Naive thymus-derived CD4-positive, alpha-beta T cell (primary cell): ENCODE data around the gene KIF4B. TPM values are rescaled to one million over a fixed set of nuclear protein-coding genes. Genes with fewer than 3 reads are reported as not detected.

Experiments used
- ATAC-seq: fragments of 150-1000 bp; cut with Tn5 transposase; 2 replicates; pipeline ENCODE4 v1.10.0; 2021; ENCODE audit warnings: mild to moderate bottlenecking, moderate library complexity
- CTCF ChIA-PET: fragments of 350-600 bp; sonication (Branson Sonifier 250); formaldehyde crosslinking; loops from one replicate; lab custom pipeline; 2021; ENCODE audit warnings: antibody characterized with exemption; lab: Charles Lee
- POLR2A ChIA-PET: fragments of 350-600 bp; sonication (Branson Sonifier 250); formaldehyde crosslinking; loops from one replicate; lab custom pipeline; 2021; ENCODE audit warnings: antibody characterized with exemption, inconsistent platforms; lab: Charles Lee
- DNase-seq, 9 donors: peaks; one replicate each; pipeline versions ENCODE4 v3.0.0 to v3.0.0-alpha.2; 2020 to 2022; ENCODE audit warnings: mixed read lengths in 1 of 9
- H3K27ac ChIP-seq: one replicate; pipeline ENCODE4 v1.7.0; 2013; ENCODE audit warnings: mild to moderate bottlenecking, low read depth, low read length, moderate library complexity
- H3K27me3 ChIP-seq, 2 donors: one replicate each; pipeline ENCODE4 v1.7.0; 2013; ENCODE audit warnings: low read length in 2 of 2, mild to moderate bottlenecking in 2 of 2, moderate library complexity in 2 of 2; ENCODE audit not compliant: control insufficient read depth in 2 of 2, insufficient read depth in 2 of 2
- H3K36me3 ChIP-seq, 3 experiments: 1 replicate in 2 of 3; 2 replicates in 1 of 3; pipeline ENCODE4 v1.7.0; 2013; ENCODE audit warnings: low read length in 3 of 3, mild to moderate bottlenecking in 3 of 3, moderate library complexity in 1 of 3; ENCODE audit not compliant: insufficient read depth in 3 of 3, control insufficient read depth in 2 of 3
- H3K4me1 ChIP-seq, 2 donors: one replicate each; pipeline ENCODE4 v1.7.0; 2013; ENCODE audit warnings: low read length in 2 of 2, mild to moderate bottlenecking in 2 of 2, moderate library complexity in 1 of 2; ENCODE audit not compliant: control insufficient read depth in 2 of 2, insufficient read depth in 2 of 2
- H3K4me3 ChIP-seq: 2 replicates; pipeline ENCODE4 v1.7.0; 2013; ENCODE audit warnings: mild to moderate bottlenecking, low read length
- H3K9me3 ChIP-seq, 3 experiments: 1 replicate in 2 of 3; 2 replicates in 1 of 3; pipeline ENCODE4 v1.7.0; 2013; ENCODE audit warnings: low read length in 3 of 3; ENCODE audit not compliant: control insufficient read depth in 2 of 3
- H3K27ac Mint-ChIP-seq, 9 donors: one replicate each; pipeline ENCODE4 v1.8.0; 2020 to 2022; ENCODE audit warnings: mixed read lengths in 9 of 9, mild to moderate bottlenecking in 8 of 9, moderate library complexity in 5 of 9, inconsistent platforms in 2 of 9
- H3K27me3 Mint-ChIP-seq, 5 donors: one replicate each; pipeline ENCODE4 v1.8.0; 2021 to 2022; ENCODE audit warnings: mixed read lengths in 5 of 5, mild to moderate bottlenecking in 1 of 5
- H3K36me3 Mint-ChIP-seq, 5 donors: one replicate each; pipeline ENCODE4 v1.8.0; 2020 to 2022; ENCODE audit warnings: mixed read lengths in 5 of 5, mild to moderate bottlenecking in 3 of 5, inconsistent platforms in 1 of 5
- H3K4me1 Mint-ChIP-seq, 7 donors: one replicate each; pipeline ENCODE4 v1.8.0; 2020 to 2022; ENCODE audit warnings: mixed read lengths in 7 of 7, mild to moderate bottlenecking in 3 of 7, inconsistent platforms in 1 of 7
- H3K4me3 Mint-ChIP-seq, 10 donors: one replicate each; pipeline ENCODE4 v1.8.0; 2020 to 2022; ENCODE audit warnings: mild to moderate bottlenecking in 10 of 10, mixed read lengths in 10 of 10, moderate library complexity in 6 of 10, inconsistent platforms in 2 of 10
- H3K9me3 Mint-ChIP-seq, 11 donors: one replicate each; pipeline ENCODE4 v1.8.0; 2020 to 2022; ENCODE audit warnings: mixed read lengths in 11 of 11, mild to moderate bottlenecking in 4 of 11, inconsistent platforms in 1 of 11, moderate library complexity in 1 of 11
- intact Hi-C, 2 donors: fragments of 100-400 bp; cut with micrococcal nuclease; formaldehyde crosslinking; loops; one replicate each; pipeline ENCODE4 v1.15.1; 2023
- polyA plus RNA-seq, 2 donors: library from polyadenylated mRNA; unstranded; fragments of 300-500 nt; fragmentation: Illumina TruSeq; gene quantifications; one replicate each; pipeline ENCODE4 v1.2.3, GENCODE V29; 2021
- total RNA-seq, 6 experiments: library from RNA in 5 of 6; stranded (reverse) in 5 of 6; gene quantifications; 1 replicate in 5 of 6; 2 replicates in 1 of 6; pipeline ENCODE4 v1.2.3 and lab custom pipeline; 2021 to 2026

The KIF4B gene
- total and polyA plus RNA-seq, 7 experiments from 2014 or later, result 0.10 TPM; not detected in 6

- ATAC-seq, result no peak
- Mint-ChIP-seq H3K4me3 (no peak overlapping the region), H3K36me3 (peaks cover 0 to 4% (median 0%) of the 10 kb centered on the region in 5 donors), H3K27ac (no peak overlapping the region), H3K9me3 (peaks cover 0 to 6% (median 0%) of the 10 kb centered on the region in 11 donors), H3K4me1 (no peaks in the 10 kb centered on the region), H3K27me3 (peaks cover 11 to 34% (median 16%) of the 10 kb centered on the region in 5 donors)
- Histone ChIP-seq H3K27me3 (no peaks in the 10 kb centered on the region), H3K9me3 (no peaks in the 10 kb centered on the region), H3K4me1 (no peaks in the 10 kb centered on the region), H3K4me3 (no peak overlapping the region), H3K36me3 (no peaks in the 10 kb centered on the region), H3K27ac (no peak overlapping the region)
- POLR2A ChIA-PET, result no interaction called here
- intact Hi-C loops, result no loop called here
- CTCF ChIA-PET, result no interaction called here
- no peak for DNase-seq
These were observed 28.5 kb upstream of the KIF4B start for GRCh38 chr5:154984946-154985516.

DNA sequence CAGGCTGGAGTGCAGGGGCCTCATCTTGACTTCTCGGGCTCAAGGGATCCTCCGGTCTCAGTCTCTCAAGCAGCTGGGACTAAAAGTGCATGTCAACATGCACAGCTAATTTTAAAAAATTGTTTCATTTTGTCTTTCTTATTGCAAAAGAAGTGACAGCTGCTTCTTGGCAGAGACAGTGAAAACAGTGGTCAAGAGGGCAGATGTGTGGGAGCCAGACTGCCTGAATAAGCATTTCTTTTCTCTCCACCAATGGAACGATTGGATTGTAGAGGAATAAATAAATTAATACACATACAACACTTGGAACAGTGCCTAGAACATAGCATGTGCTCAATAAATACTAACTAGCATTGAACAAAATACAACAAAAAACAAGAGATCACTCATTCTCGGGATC, 27.4 kb upstream of the KIF4B start:
- Mint-ChIP-seq H3K4me3 (no peak overlapping the region), H3K27ac (no peak overlapping the region), H3K4me1 (no peaks in the 10 kb centered on the region), H3K9me3 (peaks cover 0 to 6% (median 0%) of the 10 kb centered on the region in 11 donors), H3K27me3 (peaks cover 11 to 34% (median 16%) of the 10 kb centered on the region in 5 donors), H3K36me3 (peaks cover 0 to 4% (median 0%) of the 10 kb centered on the region in 5 donors)
- Histone ChIP-seq H3K4me3 (no peak overlapping the region), H3K4me1 (no peaks in the 10 kb centered on the region), H3K9me3 (no peaks in the 10 kb centered on the region), H3K27me3 (no peaks in the 10 kb centered on the region), H3K36me3 (no peaks in the 10 kb centered on the region), H3K27ac (no peak overlapping the region)
- DNase-seq (no peak), ATAC-seq (no peak)
- POLR2A ChIA-PET, result no interaction called here
- CTCF ChIA-PET, result no interaction called here
- intact Hi-C loops, result no loop called here

GRCh38 chr5:154989626-154990025, 23.9 kb upstream of the KIF4B start:
- Mint-ChIP-seq H3K27me3 (peaks cover 7 to 26% (median 14%) of the 10 kb centered on the region in 5 donors), H3K9me3 (peaks cover 0 to 3% (median 0%) of the 10 kb centered on the region in 11 donors), H3K27ac (no peak overlapping the region), H3K4me1 (no peaks in the 10 kb centered on the region), H3K4me3 (no peak overlapping the region), H3K36me3 (no peaks in the 10 kb centered on the region)
- DNase-seq (no peak), ATAC-seq (no peak)
- CTCF ChIA-PET, result no interaction called here
- H3K27me3 ChIP-seq, result no peaks in the 10 kb centered on the region
- H3K27ac ChIP-seq, result no peak overlapping the region
- H3K4me3 ChIP-seq, result no peak overlapping the region
- no peaks in the 10 kb centered on the region for H3K9me3 ChIP-seq
- no peaks in the 10 kb centered on the region for H3K36me3 ChIP-seq
- H3K4me1 ChIP-seq, result no peaks in the 10 kb centered on the region
- intact Hi-C loops, result no loop called here
- POLR2A ChIA-PET, result no interaction called here

- Histone ChIP-seq H3K4me1 (no peaks in the 10 kb centered on the region), H3K36me3 (no peaks in the 10 kb centered on the region), H3K4me3 (no peak overlapping the region), H3K9me3 (no peaks in the 10 kb centered on the region), H3K27ac (no peak overlapping the region), H3K27me3 (no peaks in the 10 kb centered on the region)
- H3K9me3 Mint-ChIP-seq, result no peaks in the 10 kb centered on the region
- intact Hi-C loops, result no loop called here
- ChIA-PET CTCF (no interaction called here), POLR2A (no interaction called here)
- H3K4me3 Mint-ChIP-seq, result no peak overlapping the region
- ATAC-seq (no peak), DNase-seq (no peak)
- no peaks in the 10 kb centered on the region for H3K4me1 Mint-ChIP-seq
- peaks cover 0 to 14% (median 3%) of the 10 kb centered on the region in 5 donors for H3K27me3 Mint-ChIP-seq
- no peaks in the 10 kb centered on the region for H3K36me3 Mint-ChIP-seq
- no peak overlapping the region for H3K27ac Mint-ChIP-seq
These were observed 20.1 kb upstream of the KIF4B start for GRCh38 chr5:154993461-154993860.

GRCh38 chr5:154995679-154996078, 17.9 kb upstream of the KIF4B start:
- Histone ChIP-seq H3K4me3 (no peak overlapping the region), H3K4me1 (no peaks in the 10 kb centered on the region), H3K36me3 (no peaks in the 10 kb centered on the region), H3K27me3 (no peaks in the 10 kb centered on the region), H3K9me3 (no peaks in the 10 kb centered on the region), H3K27ac (no peak overlapping the region)
- ATAC-seq (no peak), DNase-seq (no peak)
- Mint-ChIP-seq H3K4me1 (no peaks in the 10 kb centered on the region), H3K27ac (no peak overlapping the region), H3K9me3 (peaks cover 0 to 3% (median 0%) of the 10 kb centered on the region in 11 donors), H3K27me3 (peaks cover 5 to 21% (median 13%) of the 10 kb centered on the region in 5 donors), H3K36me3 (no peaks in the 10 kb centered on the region), H3K4me3 (no peak overlapping the region)
- POLR2A ChIA-PET, result interaction anchor here (0.7 kb wide), 1 partner anchor 283 kb away, joined by 3 read pairs; no protein-coding TSS in a partner anchor
- intact Hi-C loops, result no loop called here
- CTCF ChIA-PET, result no interaction called here

GRCh38 chr5:154997746-154998145, 15.8 kb upstream of the KIF4B start:
- Histone ChIP-seq H3K9me3 (no peaks in the 10 kb centered on the region), H3K27me3 (no peaks in the 10 kb centered on the region), H3K27ac (no peak overlapping the region), H3K4me3 (no peak overlapping the region), H3K36me3 (no peaks in the 10 kb centered on the region), H3K4me1 (no peaks in the 10 kb centered on the region)
- CTCF ChIA-PET, result no interaction called here
- Mint-ChIP-seq H3K4me3 (no peak overlapping the region), H3K4me1 (no peaks in the 10 kb centered on the region), H3K36me3 (no peaks in the 10 kb centered on the region), H3K27ac (no peak overlapping the region), H3K27me3 (peaks cover 14 to 30% (median 20%) of the 10 kb centered on the region in 5 donors), H3K9me3 (peaks cover 0 to 3% (median 0%) of the 10 kb centered on the region in 11 donors)
- DNase-seq (no peak), ATAC-seq (no peak)
- intact Hi-C loops, result no loop called here
- POLR2A ChIA-PET, result no interaction called here

DNA sequence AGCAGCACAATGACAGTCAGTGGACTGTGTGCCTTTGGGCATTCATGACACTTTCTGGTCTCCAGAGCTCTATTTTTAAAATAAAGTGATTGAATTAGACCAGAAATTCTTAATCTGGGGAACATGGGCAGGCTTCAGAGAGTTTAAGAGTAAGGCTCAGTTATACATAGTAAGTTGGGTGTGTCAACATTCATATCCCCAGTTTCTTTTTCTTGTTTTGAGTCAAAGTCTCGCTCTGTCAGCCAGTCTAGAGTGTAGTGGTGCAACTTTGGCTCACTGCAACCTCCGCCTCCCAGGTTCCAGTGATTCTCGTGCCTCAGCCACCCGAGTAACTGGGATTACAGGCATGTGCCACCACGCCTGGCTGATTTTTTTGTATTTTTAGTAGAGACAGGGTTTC, 13.7 kb upstream of the KIF4B start:
- Histone ChIP-seq H3K4me3 (no peak overlapping the region), H3K4me1 (no peaks in the 10 kb centered on the region), H3K36me3 (no peaks in the 10 kb centered on the region), H3K27me3 (no peaks in the 10 kb centered on the region), H3K9me3 (no peaks in the 10 kb centered on the region), H3K27ac (no peak overlapping the region)
- no peaks in the 10 kb centered on the region for H3K36me3 Mint-ChIP-seq
- no peak for DNase-seq
- no peak overlapping the region for H3K27ac Mint-ChIP-seq
- peaks cover 15 to 32% (median 20%) of the 10 kb centered on the region in 5 donors for H3K27me3 Mint-ChIP-seq
- CTCF ChIA-PET, result no interaction called here
- intact Hi-C loops, result no loop called here
- H3K9me3 Mint-ChIP-seq, result peaks cover 0 to 3% (median 0%) of the 10 kb centered on the region in 11 donors
- ATAC-seq, result no peak
- POLR2A ChIA-PET, result no interaction called here
- no peaks in the 10 kb centered on the region for H3K4me1 Mint-ChIP-seq
- H3K4me3 Mint-ChIP-seq, result no peak overlapping the region
